ENCODE results near the gene UNC119. TPM values are rescaled to one million over a fixed set of nuclear protein-coding genes. Genes with fewer than 3 reads are reported as not detected.

The UNC119 gene
- total RNA-seq, 1 experiment from 2014 or later, result 43.2 TPM

- Histone ChIP-seq H3K27ac (ENCODE audit: low read depth, low read length) (no peak overlapping the region), H2AFZ (ENCODE audit: low read depth, low read length, poor library complexity, severe bottlenecking) (no peak overlapping the region), H3K27me3 (ENCODE audit: insufficient read depth, low read length) (no peaks in the 10 kb centered on the region), H3K9ac (ENCODE audit: low read length) (no peak overlapping the region), H3K79me2 (ENCODE audit: insufficient read depth, low read length) (peaks cover 5% of the 10 kb centered on the region; the same call in 1 of the 2 replicates), H4K20me1 (ENCODE audit: insufficient read depth) (no peaks in the 10 kb centered on the region), H3K4me1 (ENCODE audit: control insufficient read depth in 1 of 2, insufficient read depth in 2 of 2, low read length in 2 of 2) (peaks cover 0 to 10% of the 10 kb centered on the region in 2 experiments; a peak in 1 of 4 replicates), H3K36me3 (ENCODE audit: control insufficient read depth in 1 of 2, insufficient read depth in 2 of 2, low read length in 2 of 2) (peaks cover 0 to 4% of the 10 kb centered on the region in 2 experiments; a peak in 2 of 4 replicates), H3K9me2 (ENCODE audit: insufficient read depth) (no peaks in the 10 kb centered on the region), H3K9me3 (ENCODE audit: control insufficient read depth in 1 of 2, insufficient read depth in 1 of 2, low read depth in 1 of 2, low read length in 2 of 2) (no peaks in the 10 kb centered on the region), H3K4me3 (replicated peaks in 1 of 2; ENCODE audit: low read depth in 1 of 2, low read length in 2 of 2) (no peak overlapping the region), H3K4me2 (ENCODE audit: low read length) (no peak overlapping the region)
- RAD21 ChIA-PET (ENCODE audit: low non-redundant PET in 1 of 2, low total read pairs in 2 of 2, uncharacterized antibody in 2 of 2, unreplicated experiment in 2 of 2), result no interaction called here
- intact Hi-C loops (cut with micrococcal nuclease), result no loop called here
- POLR2A ChIA-PET, result no interaction called here
- no TSS peak for BruUV-seq (replicated peaks)
- CTCF ChIA-PET, result no interaction called here
- ATAC-seq (no peak), DNase-seq (ENCODE audit: low read depth, low spot score) (no peak)
- TF ChIP-seq TCF7L2 (IDR thresholded peaks at IDR 0.05; ENCODE audit: borderline replicate concordance, extremely low read depth, insufficient read depth, insufficient read length) (no peak), REST (IDR thresholded peaks at IDR 0.05; ENCODE audit: low read depth) (no peak), ZFX (IDR thresholded peaks at IDR 0.05) (no peak), MAX (IDR thresholded peaks at IDR 0.05) (no peak), EZH2 (IDR thresholded peaks at IDR 0.05) (no peak), POLR2A (IDR thresholded peaks at IDR 0.05; ENCODE audit: borderline replicate concordance, extremely low read depth, insufficient read depth, insufficient read length) (no peak), SRF (IDR thresholded peaks at IDR 0.05; ENCODE audit: low read depth) (no peak), ATF3 (IDR thresholded peaks at IDR 0.05) (no peak), RAD21 (IDR thresholded peaks at IDR 0.05; ENCODE audit: low read depth) (no peak)
Observed at GRCh38 chr17:28545787-28546415, 6.5 kb downstream of the UNC119 start.

Data from HCT116 (cell line).